T-helper 2 cell (primary cell): Measurements from ENCODE around the gene RPS2.

Experiments
- DNase-seq, 5 experiments: peaks; one replicate each; pipeline versions ENCODE4 v3.0.0 to v3.0.0-alpha.2; 2012 to 2022

The RPS2 gene

GRCh38 chr16:1918351-1919326, 46.0 kb downstream of the RPS2 start, which contains the start of gene HS3ST6:
HS3ST6 (minus strand) TSS chr16:1918415; CDS start chr16:1918323, 92 bp downstream.
- DNase-seq, result no peak

DNA sequence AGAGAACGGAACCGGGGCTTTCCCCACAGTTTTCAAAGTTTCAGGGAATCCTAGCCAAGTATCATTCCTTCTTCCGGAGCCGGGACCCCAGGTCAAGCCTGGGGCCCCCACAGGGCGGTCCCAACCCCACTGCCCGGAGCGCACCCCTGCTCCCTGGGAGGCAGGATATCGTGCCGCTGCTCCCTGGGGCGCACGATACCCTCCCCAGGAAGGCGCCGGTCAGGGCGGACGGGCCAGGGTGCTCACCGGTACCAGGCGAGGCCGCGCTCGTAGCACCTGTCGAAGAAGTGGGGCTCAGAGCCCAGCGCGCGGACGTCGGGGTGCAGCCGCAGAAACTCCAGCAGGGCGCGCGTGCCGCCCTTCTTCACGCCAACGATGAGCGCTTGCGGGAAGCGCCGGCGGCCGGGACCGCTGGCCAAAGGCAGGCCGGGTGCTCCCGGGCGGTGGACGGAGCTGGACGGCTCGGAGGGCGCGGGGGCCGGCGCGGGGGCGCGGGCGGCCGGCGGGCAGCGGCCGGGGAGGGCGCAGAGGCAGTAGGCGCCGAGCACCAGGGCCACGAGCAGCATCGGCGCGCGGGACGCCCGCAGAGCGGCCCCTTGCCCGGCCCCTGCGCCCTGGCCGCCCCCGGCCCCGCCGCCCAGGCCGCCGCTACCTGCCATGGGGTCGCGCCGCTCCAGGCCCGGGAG, 46.8 kb downstream of the RPS2 start:
- no peak for DNase-seq

- no peak for DNase-seq
These were observed 47.5 kb downstream of the RPS2 start for GRCh38 chr16:1917056-1917664.

DNA sequence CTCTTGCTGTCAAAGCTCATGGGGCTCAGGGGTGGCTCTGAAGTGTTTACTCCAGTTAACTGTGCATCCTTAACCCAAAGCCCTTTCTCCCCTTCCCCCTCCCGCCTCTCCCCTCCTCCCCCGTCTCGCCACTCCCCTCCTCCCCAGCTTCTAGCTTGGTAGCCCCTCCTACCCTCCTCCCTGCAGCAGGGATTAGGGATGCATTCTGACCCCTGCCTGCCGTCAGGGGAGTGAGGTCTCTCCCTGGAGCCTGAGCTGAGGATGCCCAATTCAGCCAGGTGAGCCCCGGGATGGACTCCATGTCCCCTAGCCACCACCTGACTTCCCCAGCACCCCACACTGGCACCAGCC, 48.0 kb downstream of the RPS2 start:
- no peak for DNase-seq

DNA sequence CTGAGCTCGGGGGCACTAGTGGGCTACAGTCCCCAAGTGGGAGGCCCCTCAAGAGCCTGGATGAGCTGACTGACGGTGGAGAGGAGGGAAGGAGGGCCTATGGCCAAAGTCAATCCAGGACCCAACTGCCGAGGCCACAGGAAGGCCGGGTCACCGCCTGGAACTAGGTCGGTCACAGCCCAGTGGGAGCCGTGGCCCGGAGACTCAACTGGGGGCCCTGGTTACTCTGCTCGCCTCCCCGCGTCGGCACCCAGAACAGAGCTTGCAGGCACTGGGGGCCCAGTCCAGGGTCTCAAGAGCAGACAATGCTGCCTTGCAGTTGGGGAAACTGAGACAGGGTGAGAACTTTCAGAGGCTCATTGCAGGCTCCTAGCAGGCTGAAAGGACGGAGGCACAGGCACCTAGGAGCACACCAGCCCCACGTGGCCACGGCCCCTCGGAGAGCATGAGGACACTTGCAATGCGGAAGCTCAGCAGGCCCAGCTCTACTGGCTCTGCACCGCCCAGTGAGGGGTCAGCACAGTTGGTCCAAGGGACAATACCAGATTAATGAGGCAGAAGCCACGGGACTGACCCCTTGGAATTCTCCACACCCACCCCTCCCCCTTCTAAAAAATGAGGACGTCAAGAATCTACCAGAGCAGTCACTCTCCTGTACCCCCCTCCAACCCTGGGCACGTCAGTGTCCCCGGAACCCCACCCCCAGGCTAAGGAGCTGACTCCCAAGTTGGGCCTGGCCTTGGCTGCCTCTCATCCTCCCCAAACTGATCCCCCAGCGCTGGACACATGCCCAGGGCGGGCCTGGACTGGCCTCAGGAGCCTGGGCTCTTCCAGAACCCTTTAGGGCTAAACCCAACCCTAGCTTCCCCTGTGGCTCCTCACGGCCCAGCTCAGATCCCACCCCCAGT, 48.6 kb downstream of the RPS2 start:
- no peak for DNase-seq

GRCh38 chr16:1914988-1915387, 49.6 kb downstream of the RPS2 start:
- no peak for DNase-seq

DNA sequence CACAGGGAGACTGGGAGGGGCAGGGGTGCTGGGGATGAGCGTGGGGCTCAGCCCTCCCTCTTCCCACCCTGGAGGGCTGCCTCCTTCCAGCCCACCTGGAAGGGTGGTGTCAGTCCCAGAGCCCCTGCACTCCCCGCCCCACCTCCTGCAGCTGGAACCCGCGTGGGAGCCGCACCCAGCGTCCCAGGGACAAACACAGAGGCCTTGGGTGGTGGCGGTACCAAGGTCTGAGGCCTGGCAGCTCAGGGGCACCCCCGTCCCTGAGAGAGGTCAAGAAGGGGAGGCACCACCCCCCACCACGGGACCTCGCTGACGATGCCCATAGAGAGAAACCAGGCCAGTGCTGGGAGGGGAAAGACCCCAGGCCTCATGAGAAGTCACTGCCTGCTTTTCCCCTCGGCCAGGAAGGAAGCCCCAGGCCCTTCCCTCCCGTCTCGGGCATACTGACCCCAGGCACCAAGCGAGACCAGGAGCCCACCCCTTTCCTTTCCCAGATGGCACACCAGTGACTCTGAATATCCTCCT, 50.5 kb downstream of the RPS2 start:
- no peak for DNase-seq

GRCh38 chr16:1913327-1914083, 51.1 kb downstream of the RPS2 start:
- DNase-seq, result no peak

GRCh38 chr16:1912215-1912543, 52.4 kb downstream of the RPS2 start:
- DNase-seq, result no peak
